Ovary (tissue), 3 donors: ENCODE measurements around the gene MEG3.

Experiments
- EP300 ChIP-seq: sonication (generic); formaldehyde crosslinking; IDR thresholded peaks from one replicate; pipeline ENCODE4 v1.6.1; 2017; ENCODE audit warnings: antibody characterized with exemption
- TF ChIP-seq, protein P1 (sequence below), 3 donors: fragments of 450-650 bp in 2 of 3; fragments of 200-600 bp in 1 of 3; IDR thresholded peaks; one replicate each; pipeline versions ENCODE4 v1.5.1 to v1.8.0; 2016 to 2022; ENCODE audit warnings: antibody characterized with exemption in 3 of 3, mild to moderate bottlenecking in 1 of 3
- donor health status: DM: no; HTN: no; CAD: no.

- TF ChIP-seq, protein P1, sequence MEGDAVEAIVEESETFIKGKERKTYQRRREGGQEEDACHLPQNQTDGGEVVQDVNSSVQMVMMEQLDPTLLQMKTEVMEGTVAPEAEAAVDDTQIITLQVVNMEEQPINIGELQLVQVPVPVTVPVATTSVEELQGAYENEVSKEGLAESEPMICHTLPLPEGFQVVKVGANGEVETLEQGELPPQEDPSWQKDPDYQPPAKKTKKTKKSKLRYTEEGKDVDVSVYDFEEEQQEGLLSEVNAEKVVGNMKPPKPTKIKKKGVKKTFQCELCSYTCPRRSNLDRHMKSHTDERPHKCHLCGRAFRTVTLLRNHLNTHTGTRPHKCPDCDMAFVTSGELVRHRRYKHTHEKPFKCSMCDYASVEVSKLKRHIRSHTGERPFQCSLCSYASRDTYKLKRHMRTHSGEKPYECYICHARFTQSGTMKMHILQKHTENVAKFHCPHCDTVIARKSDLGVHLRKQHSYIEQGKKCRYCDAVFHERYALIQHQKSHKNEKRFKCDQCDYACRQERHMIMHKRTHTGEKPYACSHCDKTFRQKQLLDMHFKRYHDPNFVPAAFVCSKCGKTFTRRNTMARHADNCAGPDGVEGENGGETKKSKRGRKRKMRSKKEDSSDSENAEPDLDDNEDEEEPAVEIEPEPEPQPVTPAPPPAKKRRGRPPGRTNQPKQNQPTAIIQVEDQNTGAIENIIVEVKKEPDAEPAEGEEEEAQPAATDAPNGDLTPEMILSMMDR (IDR thresholded peaks at IDR 0.05): no peak
- no peak for TF ChIP-seq EP300
Measured at GRCh38 chr14:100891501-100892445, 65.9 kb downstream of the MEG3 start.
